Activated T-helper 9 cell treated with anti-CD3 and anti-CD28 coated beads, Interleukin-2, amount 50 U/mL, for 16 hours (primary cell): ENCODE measurements around the gene LYPD6.
"Not testable (repeated sequence)": the region's sequence is repeated elsewhere in the genome, so short reads cannot be mapped to it uniquely, and the experiment has no call there.

Source experiments
- DNase-seq: peaks from one replicate; pipeline ENCODE4 v3.0.0-alpha.2; 2020; ENCODE audit warnings: low read depth

LYPD6 gene

GRCh38 chr2:149456285-149456684, 125.9 kb downstream of the LYPD6 start:
- no peak for DNase-seq

GRCh38 chr2:149458502-149458901, 128.1 kb downstream of the LYPD6 start:
- DNase-seq = no peak

GRCh38 chr2:149463328-149464002, 133.1 kb downstream of the LYPD6 start:
- DNase-seq = no peak

GRCh38 chr2:149464396-149464795, 134.0 kb downstream of the LYPD6 start:
- no peak for DNase-seq

- DNase-seq = no peak
Observed at GRCh38 chr2:149465873-149466272, 135.5 kb downstream of the LYPD6 start.

GRCh38 chr2:149466635-149467034, 136.2 kb downstream of the LYPD6 start:
- DNase-seq = no peak

- no peak for DNase-seq
Observed at GRCh38 chr2:149467436-149467835, 137.0 kb downstream of the LYPD6 start.

- no peak for DNase-seq
Observed at GRCh38 chr2:149468636-149469035, 138.2 kb downstream of the LYPD6 start.

GRCh38 chr2:149470046-149470445, 139.7 kb downstream of the LYPD6 start:
- no peak for DNase-seq

- no peak for DNase-seq
Observed at GRCh38 chr2:149472413-149472812, 142.0 kb downstream of the LYPD6 start.

GRCh38 chr2:149473068-149473467, 142.7 kb downstream of the LYPD6 start:
- no peak for DNase-seq

GRCh38 chr2:149473521-149473920, 143.1 kb downstream of the LYPD6 start:
- no peak for DNase-seq

GRCh38 chr2:149483004-149483605, 152.7 kb downstream of the LYPD6 start:
- no peak for DNase-seq

- no peak for DNase-seq
Observed at GRCh38 chr2:149486664-149487063, 156.3 kb downstream of the LYPD6 start.

GRCh38 chr2:149487189-149487588, 156.8 kb downstream of the LYPD6 start:
- no peak for DNase-seq

GRCh38 chr2:149488706-149489440, 158.5 kb downstream of the LYPD6 start:
- no peak for DNase-seq

GRCh38 chr2:149489452-149489851, 159.1 kb downstream of the LYPD6 start:
- no peak for DNase-seq

- DNase-seq = no peak
Observed at GRCh38 chr2:149490296-149490695, 159.9 kb downstream of the LYPD6 start.

GRCh38 chr2:149492923-149493322, 162.5 kb downstream of the LYPD6 start:
- DNase-seq = no peak

- not testable (repeated sequence) for DNase-seq
Observed at GRCh38 chr2:149499204-149499603, 168.8 kb downstream of the LYPD6 start.

GRCh38 chr2:149506808-149507207, 176.4 kb downstream of the LYPD6 start:
- DNase-seq = not testable (repeated sequence)

- DNase-seq = no peak
Observed at GRCh38 chr2:149507974-149508373, 177.6 kb downstream of the LYPD6 start.

- no peak for DNase-seq
Observed at GRCh38 chr2:149513461-149513860, 183.1 kb downstream of the LYPD6 start.
